GM21576 (cell line): ENCODE measurements around the gene SLC6A15.

Source experiments
- ATAC-seq: cut with Tn5 transposase; IDR thresholded peaks from one replicate; pipeline ENCODE4 v1.9.1; 2021; ENCODE audit warnings: mild to moderate bottlenecking, moderate library complexity; ENCODE audit not compliant: unreplicated experiment

Gene SLC6A15

GRCh38 chr12:84912198-84913128 is at the start of gene SLC6A15:
Gene SLC6A15, minus strand, starts transcription at chr12:84912799. Its CDS starts 20,679 bp downstream, at chr12:84892120.
- ATAC-seq: peak; percentile 57

- no peak for ATAC-seq
Measured at GRCh38 chr12:84960918-84961317, 48.3 kb upstream of the SLC6A15 start.

GRCh38 chr12:84955298-84955697 is 42.7 kb upstream of the SLC6A15 start:
- ATAC-seq: no peak

GRCh38 chr12:84954415-84954814 is 41.8 kb upstream of the SLC6A15 start:
- no peak for ATAC-seq

- no peak for ATAC-seq
Measured at GRCh38 chr12:84950971-84951546, 38.5 kb upstream of the SLC6A15 start.

GRCh38 chr12:84946753-84947152 is 34.2 kb upstream of the SLC6A15 start:
- no peak for ATAC-seq

GRCh38 chr12:84937415-84937814 is 24.8 kb upstream of the SLC6A15 start:
- ATAC-seq: no peak

GRCh38 chr12:84929501-84929900 is 16.9 kb upstream of the SLC6A15 start:
- no peak for ATAC-seq

- ATAC-seq: no peak
Measured at GRCh38 chr12:84924981-84925380, 12.4 kb upstream of the SLC6A15 start.

GRCh38 chr12:84922693-84923092 is 10.1 kb upstream of the SLC6A15 start:
- no peak for ATAC-seq

GRCh38 chr12:84920331-84920730 is 7.7 kb upstream of the SLC6A15 start:
- no peak for ATAC-seq

GRCh38 chr12:84919271-84919670 is 6.7 kb upstream of the SLC6A15 start:
- ATAC-seq: no peak

- no peak for ATAC-seq
Measured at GRCh38 chr12:84913129-84913515, 523 bp upstream of the SLC6A15 start.

GRCh38 chr12:84911271-84912197 is 1.1 kb downstream of the SLC6A15 start:
- no peak for ATAC-seq

GRCh38 chr12:84910549-84911241 is 1.9 kb downstream of the SLC6A15 start:
- ATAC-seq: no peak

- ATAC-seq: no peak
Measured at GRCh38 chr12:84904051-84904450, 8.5 kb downstream of the SLC6A15 start.

GRCh38 chr12:84891106-84891838 is 21.3 kb downstream of the SLC6A15 start:
- ATAC-seq: no peak

- no peak for ATAC-seq
Measured at GRCh38 chr12:84889818-84890217, 22.8 kb downstream of the SLC6A15 start.

GRCh38 chr12:84888861-84889260 is 23.7 kb downstream of the SLC6A15 start:
- no peak for ATAC-seq

- ATAC-seq: no peak
Measured at GRCh38 chr12:84877340-84877739, 35.3 kb downstream of the SLC6A15 start.
